Left lung (tissue), 10 donors: ENCODE measurements around the gene ADCY3. TPM values are rescaled to one million over a fixed set of nuclear protein-coding genes. Genes with fewer than 3 reads are reported as not detected.

Experiments
- ATAC-seq: fragments of 200-7000 bp; cut with Tn5 transposase; one replicate; pipeline ENCODE4 v1.9.1; 2020; ENCODE audit warnings: moderate library complexity
- DNase-seq, 4 donors: peaks; one replicate each; pipeline ENCODE4 v3.0.0-alpha.2; 2013 to 2020
- H3K27ac ChIP-seq, 2 donors: fragments of 200-600 bp; sonication (generic) in 1 of 2; one replicate each; pipeline versions ENCODE4 v1.5.0 to v1.8.0; 2020 to 2021
- H3K27me3 ChIP-seq, 2 donors: fragments of 200-600 bp; sonication (generic) in 1 of 2; one replicate each; pipeline versions ENCODE4 v1.5.0 to v1.8.0; 2020 to 2021
- H3K36me3 ChIP-seq, 2 donors: fragments of 200-600 bp; sonication (generic) in 1 of 2; one replicate each; pipeline versions ENCODE4 v1.5.0 to v1.8.0; 2020 to 2021
- H3K4me1 ChIP-seq, 2 donors: fragments of 200-600 bp; one replicate each; pipeline ENCODE4 v1.8.0; 2021
- H3K4me3 ChIP-seq, 2 donors: fragments of 200-600 bp; sonication (generic) in 1 of 2; one replicate each; pipeline versions ENCODE4 v1.5.0 to v1.8.0; 2020 to 2021; ENCODE audit warnings: mild to moderate bottlenecking in 1 of 2
- H3K9me3 ChIP-seq, 2 donors: fragments of 200-600 bp; sonication (generic) in 1 of 2; one replicate each; pipeline versions ENCODE4 v1.5.0 to v1.8.0; 2020 to 2021
- intact Hi-C, 2 donors: fragments of 100-400 bp; cut with DNase I; formaldehyde crosslinking; loops; one replicate each; pipeline versions ENCODE4 v1.11.2 to v1.14.2; 2022
- polyA plus RNA-seq, 6 donors: library from polyadenylated mRNA; unstranded; fragments of 120-200 nt; gene quantifications; one replicate each; pipeline ENCODE4 v1.2.1, GENCODE V29; 2013; ENCODE audit not compliant: insufficient read length in 6 of 6
- total RNA-seq, 2 donors: library from RNA; stranded (reverse); fragmentation: NEBNext Ultra II Directional; extraction: Animal tissue kit (Norgen Biotek cat#: 25700); gene quantifications; one replicate each; pipeline ENCODE4 v1.2.1, GENCODE V29; 2021
- TF ChIP-seq, protein P1 (sequence below), 2 donors: fragments of 200-600 bp; sonication (generic) in 1 of 2; IDR thresholded peaks; one replicate each; pipeline versions ENCODE4 v1.5.0 to v1.8.0; 2021; ENCODE audit warnings: antibody characterized with exemption in 2 of 2
- donor health status: DM: no; HTN: yes; CAD: no.
- donor health status: DM: no; HTN: no; CAD: no.

The ADCY3 gene
- total and polyA plus RNA-seq, 8 donors = 31.4 to 50.5 (median 38.8) TPM

DNA sequence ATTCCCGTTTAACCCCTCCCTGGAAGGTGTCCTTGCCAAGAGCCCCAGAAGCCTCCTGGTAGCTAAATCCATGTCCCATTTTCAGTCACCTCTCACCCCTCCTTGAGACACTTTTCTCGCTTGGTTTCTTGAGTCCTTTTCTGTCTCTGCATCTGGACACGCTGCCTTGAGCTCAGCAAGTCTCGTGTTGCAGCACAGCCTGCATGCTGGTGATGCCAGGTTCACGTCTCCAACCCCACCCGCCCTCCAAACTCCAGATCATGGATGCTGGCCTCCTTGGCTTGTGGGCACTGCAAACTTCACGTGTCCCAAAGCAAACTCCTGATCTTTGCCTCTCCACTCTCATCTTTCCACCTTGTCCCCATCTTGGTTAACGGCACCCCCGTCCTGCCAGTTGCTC lies 87.5 kb downstream of the ADCY3 start:
- TF ChIP-seq, protein P1, sequence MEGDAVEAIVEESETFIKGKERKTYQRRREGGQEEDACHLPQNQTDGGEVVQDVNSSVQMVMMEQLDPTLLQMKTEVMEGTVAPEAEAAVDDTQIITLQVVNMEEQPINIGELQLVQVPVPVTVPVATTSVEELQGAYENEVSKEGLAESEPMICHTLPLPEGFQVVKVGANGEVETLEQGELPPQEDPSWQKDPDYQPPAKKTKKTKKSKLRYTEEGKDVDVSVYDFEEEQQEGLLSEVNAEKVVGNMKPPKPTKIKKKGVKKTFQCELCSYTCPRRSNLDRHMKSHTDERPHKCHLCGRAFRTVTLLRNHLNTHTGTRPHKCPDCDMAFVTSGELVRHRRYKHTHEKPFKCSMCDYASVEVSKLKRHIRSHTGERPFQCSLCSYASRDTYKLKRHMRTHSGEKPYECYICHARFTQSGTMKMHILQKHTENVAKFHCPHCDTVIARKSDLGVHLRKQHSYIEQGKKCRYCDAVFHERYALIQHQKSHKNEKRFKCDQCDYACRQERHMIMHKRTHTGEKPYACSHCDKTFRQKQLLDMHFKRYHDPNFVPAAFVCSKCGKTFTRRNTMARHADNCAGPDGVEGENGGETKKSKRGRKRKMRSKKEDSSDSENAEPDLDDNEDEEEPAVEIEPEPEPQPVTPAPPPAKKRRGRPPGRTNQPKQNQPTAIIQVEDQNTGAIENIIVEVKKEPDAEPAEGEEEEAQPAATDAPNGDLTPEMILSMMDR (IDR thresholded peaks at IDR 0.05) = no peak
- no peaks in the 10 kb centered on the region for H3K27me3 ChIP-seq
- H3K27ac ChIP-seq = no peak overlapping the region
- intact Hi-C loops = no loop called here
- peaks cover 0 to 4% of the 10 kb centered on the region in 2 donors for H3K4me1 ChIP-seq
- no peaks in the 10 kb centered on the region for H3K9me3 ChIP-seq
- H3K36me3 ChIP-seq = peaks cover 0 to 6% of the 10 kb centered on the region in 2 donors
- DNase-seq = no peak
- no peak for ATAC-seq
- H3K4me3 ChIP-seq = no peak overlapping the region

DNA sequence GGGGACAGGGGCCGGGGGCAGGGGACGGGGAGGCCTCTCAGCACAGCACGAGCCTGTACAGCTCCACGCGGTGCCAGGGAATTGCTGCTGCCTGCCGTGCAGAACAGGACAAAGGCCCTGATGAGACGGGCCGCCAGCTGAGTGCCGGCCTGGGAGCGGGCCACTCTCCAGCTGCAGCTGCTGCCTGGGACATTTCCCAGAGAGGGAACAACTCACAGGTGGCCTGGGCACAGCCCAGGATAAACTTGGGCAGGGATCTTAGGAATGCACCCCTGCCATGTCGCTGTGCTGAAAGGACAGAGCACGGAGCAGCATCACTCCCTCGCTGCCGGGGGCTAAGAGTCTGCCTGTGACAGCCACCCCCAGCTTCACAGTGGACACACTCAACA lies 88.0 kb downstream of the ADCY3 start:
- intact Hi-C loops = no loop called here
- peak; percentile 27 for ATAC-seq
- Histone ChIP-seq H3K36me3 (peaks cover 0 to 6% of the 10 kb centered on the region in 2 donors), H3K9me3 (no peaks in the 10 kb centered on the region), H3K27me3 (no peaks in the 10 kb centered on the region), H3K27ac (no peak overlapping the region), H3K4me3 (no peak overlapping the region), H3K4me1 (peaks cover 0 to 6% of the 10 kb centered on the region in 2 donors)
- TF ChIP-seq, protein P1 (IDR thresholded peaks at IDR 0.05) = no peak
- peak in 1 of 4 donors; percentile 10 for DNase-seq

DNA sequence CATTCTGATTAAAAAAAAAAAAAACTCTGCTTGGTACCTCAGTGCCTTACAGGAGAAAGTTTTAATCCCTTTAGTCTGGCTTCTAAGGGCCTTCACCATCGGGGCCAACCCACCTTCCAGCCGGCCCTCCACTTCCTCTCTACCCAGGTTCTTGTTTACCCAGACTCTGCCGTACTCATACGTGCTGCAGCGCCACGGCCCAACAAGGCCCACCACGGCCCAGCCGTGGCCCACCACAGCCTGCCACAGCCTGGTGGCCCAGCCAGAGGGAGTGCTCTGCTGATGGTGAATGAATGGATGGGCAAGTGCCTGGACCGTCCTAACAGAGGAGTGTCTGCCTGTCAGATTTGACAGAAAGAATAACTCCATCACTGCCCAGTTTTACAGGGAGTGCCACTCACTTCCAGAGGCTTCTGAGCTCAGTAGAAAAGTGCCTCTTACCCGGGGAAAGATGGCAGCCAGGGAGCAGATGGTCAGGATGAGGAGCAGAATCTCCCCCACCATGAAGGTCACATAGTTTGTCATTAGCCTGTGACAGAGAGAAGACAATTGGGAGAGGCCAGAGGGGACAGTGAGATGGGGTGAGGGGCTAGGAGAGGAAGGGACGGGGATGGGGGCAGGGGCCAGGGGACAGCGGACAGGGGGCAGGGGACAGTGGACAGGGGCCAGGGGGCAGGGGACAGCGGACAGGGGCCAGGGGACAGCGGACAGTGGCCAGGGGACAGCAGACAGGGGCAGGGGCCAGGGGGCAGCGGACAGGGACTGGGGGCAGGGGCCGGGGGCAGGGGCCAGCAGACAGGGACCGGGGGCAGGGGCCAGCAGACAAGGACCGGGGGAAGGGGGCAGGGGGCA lies 88.6 kb downstream of the ADCY3 start:
- TF ChIP-seq, protein P1 (IDR thresholded peaks at IDR 0.05) = no peak
- intact Hi-C loops = no loop called here
- Histone ChIP-seq H3K9me3 (no peaks in the 10 kb centered on the region), H3K27ac (no peak overlapping the region), H3K4me1 (peaks cover 0 to 6% of the 10 kb centered on the region in 2 donors), H3K27me3 (no peaks in the 10 kb centered on the region), H3K36me3 (peaks cover 0 to 3% of the 10 kb centered on the region in 2 donors), H3K4me3 (no peak overlapping the region)
- ATAC-seq (no peak), DNase-seq (no peak)

DNA sequence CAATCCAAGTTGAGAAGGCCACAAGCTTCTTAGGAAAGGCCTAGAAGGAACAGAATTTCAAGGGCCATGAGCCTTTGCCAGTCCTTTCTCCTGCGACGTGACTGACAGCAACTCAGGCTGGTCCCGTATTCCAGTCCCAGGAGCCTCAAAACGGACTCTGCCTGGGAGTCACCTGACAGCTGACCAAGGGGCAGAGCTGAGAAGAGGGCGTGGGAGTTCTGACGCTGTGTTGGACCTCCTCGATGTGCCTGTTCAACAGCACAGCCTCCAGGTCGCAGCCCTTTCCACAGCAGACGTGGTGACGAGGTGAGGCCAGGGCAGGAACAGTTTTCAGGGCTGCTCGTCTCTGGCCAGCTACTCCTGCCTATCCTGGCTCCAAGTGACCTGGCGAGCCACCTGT lies 89.3 kb downstream of the ADCY3 start:
- H3K36me3 ChIP-seq = no peaks in the 10 kb centered on the region
- H3K4me1 ChIP-seq = peaks cover 0 to 6% of the 10 kb centered on the region in 2 donors
- DNase-seq (no peak), ATAC-seq (no peak)
- no peaks in the 10 kb centered on the region for H3K27me3 ChIP-seq
- intact Hi-C loops = no loop called here
- TF ChIP-seq, protein P1 (IDR thresholded peaks at IDR 0.05) = no peak
- H3K27ac ChIP-seq = no peak overlapping the region
- H3K9me3 ChIP-seq = no peaks in the 10 kb centered on the region
- H3K4me3 ChIP-seq = no peak overlapping the region

DNA sequence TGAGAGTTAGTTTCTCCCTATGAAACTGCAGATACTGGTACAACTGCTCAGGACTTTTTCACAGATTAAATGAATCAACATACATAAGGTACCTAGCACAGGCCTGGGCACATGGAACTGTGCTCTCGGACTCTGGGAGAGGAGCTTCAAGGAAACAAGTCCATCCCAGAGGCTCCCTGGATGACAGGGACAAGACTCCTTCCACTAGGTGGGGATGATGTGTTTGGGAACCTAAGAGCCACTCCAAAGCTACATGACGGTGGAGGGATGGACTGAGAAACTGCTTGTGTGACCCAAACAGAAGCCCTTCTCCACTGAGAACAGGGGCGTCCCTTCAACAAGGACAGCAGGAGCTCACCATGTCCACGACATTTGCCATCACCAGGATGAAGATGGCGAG lies 89.7 kb downstream of the ADCY3 start:
- H3K27ac ChIP-seq = no peak overlapping the region
- no peak for DNase-seq
- no peak for ATAC-seq
- peaks cover 0 to 6% of the 10 kb centered on the region in 2 donors for H3K4me1 ChIP-seq
- no peaks in the 10 kb centered on the region for H3K36me3 ChIP-seq
- no peaks in the 10 kb centered on the region for H3K9me3 ChIP-seq
- no peaks in the 10 kb centered on the region for H3K27me3 ChIP-seq
- intact Hi-C loops = no loop called here
- TF ChIP-seq, protein P1 (IDR thresholded peaks at IDR 0.05) = no peak
- no peak overlapping the region for H3K4me3 ChIP-seq
